Measurements from ENCODE around the gene CSKMT.

- TF ChIP-seq CTCF (IDR thresholded peaks at IDR 0.05; ENCODE audit: extremely low read depth in 1 of 2, insufficient read depth in 1 of 2, low read depth in 1 of 2, low read length in 2 of 2), result no peak
- no peak for TF ChIP-seq MAX (IDR thresholded peaks at IDR 0.05; ENCODE audit: insufficient read depth, insufficient read length)
- no peak for TF ChIP-seq EZH2 (IDR thresholded peaks at IDR 0.05; ENCODE audit: borderline replicate concordance, low read depth, low read length, severe bottlenecking)
- TF ChIP-seq FOS (IDR thresholded peaks at IDR 0.05; ENCODE audit: borderline replicate concordance, insufficient read depth, low read length), result no peak
- TF ChIP-seq GATA2 (IDR thresholded peaks at IDR 0.05; ENCODE audit: insufficient read depth, insufficient read length, low read depth, low read length), result no peak
- no peak for TF ChIP-seq POLR2A (IDR thresholded peaks at IDR 0.05; ENCODE audit: low read depth, low read length)
- TF ChIP-seq JUN (IDR thresholded peaks at IDR 0.05; ENCODE audit: borderline replicate concordance, insufficient read depth, insufficient read length, low read depth), result no peak
- no peak for TF ChIP-seq POLR2AphosphoS5 (IDR thresholded peaks at IDR 0.05; ENCODE audit: insufficient read depth, low read depth, low read length)
- no peak for TF ChIP-seq MYC (IDR thresholded peaks at IDR 0.05; ENCODE audit: low read depth, low read length)
Measured at GRCh38 chr11:62647609-62648005, 17.5 kb upstream of the CSKMT start.

Measured in endothelial cell of umbilical vein (primary cell).